Measurements from ENCODE around the gene DNAL1.

DNAL1 gene

GRCh38 chr14:73644531-73645247 is at the start of gene DNAL1:
DNAL1 (plus strand) TSS chr14:73644986; CDS start chr14:73645040, 54 bp downstream.
- H3K4me3 ChIP-seq (replicated peaks; ENCODE audit: low read depth, low read length), result peak within 1 kb of the TSS; percentile 90
- peak; percentile 73 for DNase-seq (ENCODE audit: extremely low read depth, low read depth)
- no peak for TF ChIP-seq CTCF (IDR thresholded peaks at IDR 0.05; ENCODE audit: low read depth, low read length, missing control alignments)

GRCh38 chr14:73599499-73599898 is 45.3 kb upstream of the DNAL1 start:
- no peak overlapping the region for H3K4me3 ChIP-seq (replicated peaks; ENCODE audit: low read depth, low read length)
- DNase-seq (ENCODE audit: extremely low read depth, low read depth), result no peak
- TF ChIP-seq CTCF (IDR thresholded peaks at IDR 0.05; ENCODE audit: low read depth, low read length, missing control alignments), result no peak

- no peak for TF ChIP-seq CTCF (IDR thresholded peaks at IDR 0.05; ENCODE audit: low read depth, low read length, missing control alignments)
- no peak overlapping the region for H3K4me3 ChIP-seq (replicated peaks; ENCODE audit: low read depth, low read length)
- no peak for DNase-seq (ENCODE audit: extremely low read depth, low read depth)
These were observed 41.8 kb upstream of the DNAL1 start for GRCh38 chr14:73602994-73603393.

GRCh38 chr14:73606271-73606670 is 38.5 kb upstream of the DNAL1 start:
- no peak for DNase-seq (ENCODE audit: extremely low read depth, low read depth)
- no peak for TF ChIP-seq CTCF (IDR thresholded peaks at IDR 0.05; ENCODE audit: low read depth, low read length, missing control alignments)
- no peak overlapping the region for H3K4me3 ChIP-seq (replicated peaks; ENCODE audit: low read depth, low read length)

GRCh38 chr14:73607241-73607640 is 37.5 kb upstream of the DNAL1 start:
- DNase-seq (ENCODE audit: extremely low read depth, low read depth), result no peak
- no peak overlapping the region for H3K4me3 ChIP-seq (replicated peaks; ENCODE audit: low read depth, low read length)
- TF ChIP-seq CTCF (IDR thresholded peaks at IDR 0.05; ENCODE audit: low read depth, low read length, missing control alignments), result no peak

- TF ChIP-seq CTCF (IDR thresholded peaks at IDR 0.05; ENCODE audit: low read depth, low read length, missing control alignments), result no peak
- DNase-seq (ENCODE audit: extremely low read depth, low read depth), result no peak
- no peak overlapping the region for H3K4me3 ChIP-seq (replicated peaks; ENCODE audit: low read depth, low read length)
These were observed 34.1 kb upstream of the DNAL1 start for GRCh38 chr14:73610687-73611086.
